Adrenal gland (tissue), 5 donors: ENCODE measurements around the gene CDK14.

Experiments used
- POLR2A ChIP-seq, 2 donors: fragments of 450-650 bp; IDR thresholded peaks; one replicate each; pipeline ENCODE4 v1.6.1; 2017; ENCODE audit warnings: antibody characterized with exemption in 2 of 2, mild to moderate bottlenecking in 2 of 2, moderate library complexity in 1 of 2
- TF ChIP-seq, protein P1 (sequence below), 6 experiments: fragments of 450-650 bp in 4 of 6; fragments of 200-600 bp in 2 of 6; sonication (generic) in 1 of 6; IDR thresholded peaks; 1 replicate in 5 of 6; 2 replicates in 1 of 6; pipeline versions ENCODE4 v1.5.1 to v1.8.0; 2016 to 2021; ENCODE audit warnings: antibody characterized with exemption in 6 of 6, mild to moderate bottlenecking in 2 of 6, moderate library complexity in 1 of 6
- donor health status: DM: no; HTN: no; CAD: no.

DNA sequence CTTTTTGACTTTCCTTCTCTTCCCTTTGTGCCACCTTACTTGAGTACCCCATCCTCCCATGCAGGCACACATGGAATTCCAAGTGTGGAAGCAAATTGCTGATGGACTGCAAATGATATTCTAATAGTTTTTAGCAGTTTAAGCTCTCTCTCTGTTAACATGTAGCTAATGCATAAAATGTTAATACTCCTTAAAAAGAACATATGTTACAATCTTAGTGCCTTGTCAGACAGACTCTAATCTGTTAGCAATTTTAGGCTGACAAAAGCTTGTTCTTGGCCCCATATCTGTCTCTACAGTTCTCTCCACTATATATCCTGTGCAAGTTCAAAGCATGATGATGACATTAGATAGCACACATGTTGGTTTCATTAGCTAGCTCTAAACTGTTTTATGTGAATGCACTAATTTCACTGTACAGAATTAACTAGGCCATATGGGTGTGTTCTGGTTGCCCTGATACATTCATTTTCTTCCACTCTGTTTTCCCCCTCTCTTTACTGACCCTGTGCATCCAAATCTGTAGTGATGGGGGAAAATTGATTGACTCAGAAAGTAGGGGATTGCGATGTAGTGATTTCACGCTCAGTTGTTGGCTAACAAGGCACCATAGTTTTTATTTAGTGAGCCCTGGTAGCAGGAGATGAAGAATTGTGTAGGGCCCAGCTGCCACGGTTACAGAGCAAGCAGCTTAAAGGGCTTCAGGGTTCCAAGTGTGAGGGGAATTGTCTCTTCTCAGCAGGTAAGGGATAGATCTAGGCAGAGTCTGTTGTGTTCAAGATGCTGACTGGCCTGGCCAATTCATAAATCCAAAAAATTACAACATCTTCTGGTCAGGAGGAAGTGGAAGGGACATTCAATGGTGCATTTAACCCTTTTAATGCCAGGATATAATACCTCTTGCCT, 553.5 kb downstream of the CDK14 start:
- TF ChIP-seq, protein P1, sequence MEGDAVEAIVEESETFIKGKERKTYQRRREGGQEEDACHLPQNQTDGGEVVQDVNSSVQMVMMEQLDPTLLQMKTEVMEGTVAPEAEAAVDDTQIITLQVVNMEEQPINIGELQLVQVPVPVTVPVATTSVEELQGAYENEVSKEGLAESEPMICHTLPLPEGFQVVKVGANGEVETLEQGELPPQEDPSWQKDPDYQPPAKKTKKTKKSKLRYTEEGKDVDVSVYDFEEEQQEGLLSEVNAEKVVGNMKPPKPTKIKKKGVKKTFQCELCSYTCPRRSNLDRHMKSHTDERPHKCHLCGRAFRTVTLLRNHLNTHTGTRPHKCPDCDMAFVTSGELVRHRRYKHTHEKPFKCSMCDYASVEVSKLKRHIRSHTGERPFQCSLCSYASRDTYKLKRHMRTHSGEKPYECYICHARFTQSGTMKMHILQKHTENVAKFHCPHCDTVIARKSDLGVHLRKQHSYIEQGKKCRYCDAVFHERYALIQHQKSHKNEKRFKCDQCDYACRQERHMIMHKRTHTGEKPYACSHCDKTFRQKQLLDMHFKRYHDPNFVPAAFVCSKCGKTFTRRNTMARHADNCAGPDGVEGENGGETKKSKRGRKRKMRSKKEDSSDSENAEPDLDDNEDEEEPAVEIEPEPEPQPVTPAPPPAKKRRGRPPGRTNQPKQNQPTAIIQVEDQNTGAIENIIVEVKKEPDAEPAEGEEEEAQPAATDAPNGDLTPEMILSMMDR (IDR thresholded peaks at IDR 0.05) = no peak
- no peak for TF ChIP-seq POLR2A (IDR thresholded peaks at IDR 0.05)
